Amniotic stem cell (primary cell): ENCODE measurements around the gene SLC25A4.
"Not testable (repeated sequence)": the region's sequence is repeated elsewhere in the genome, so short reads cannot be mapped to it uniquely, and the experiment has no call there.

Experiments used
- DNase-seq: peaks from one replicate; lab custom pipeline; 2025; lab: John Stamatoyannopoulos, UW

SLC25A4 gene

DNA sequence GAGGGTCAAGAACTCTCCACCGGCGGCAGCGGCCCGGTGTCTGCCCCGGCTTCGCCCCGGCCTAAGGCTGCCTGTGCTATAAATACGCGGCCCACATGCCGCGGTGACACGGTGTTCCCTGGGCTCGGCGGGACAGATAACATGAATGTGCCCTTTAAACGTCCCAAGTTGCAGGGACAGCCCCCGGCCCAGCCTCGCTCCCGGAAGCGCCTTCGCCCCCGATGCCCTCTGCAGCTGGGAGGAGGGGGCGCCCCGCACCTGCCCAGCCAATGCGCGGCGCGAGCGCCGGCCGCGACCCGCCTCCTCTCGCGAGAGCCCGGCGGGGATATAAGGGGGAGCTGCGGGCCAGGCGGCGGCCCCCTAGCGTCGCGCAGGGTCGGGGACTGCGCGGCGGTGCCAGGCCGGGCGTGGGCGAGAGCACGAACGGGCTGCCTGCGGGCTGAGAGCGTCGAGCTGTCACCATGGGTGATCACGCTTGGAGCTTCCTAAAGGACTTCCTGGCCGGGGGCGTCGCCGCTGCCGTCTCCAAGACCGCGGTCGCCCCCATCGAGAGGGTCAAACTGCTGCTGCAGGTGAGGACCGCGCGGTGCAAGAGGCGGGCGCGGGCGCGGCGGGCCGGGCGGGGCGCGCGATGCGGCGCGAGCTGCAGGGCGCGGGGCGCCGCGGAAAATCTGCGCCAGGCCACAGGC lies at the start of gene SLC25A4:
SLC25A4 (plus strand) TSS at position 355 of the 689 bp plus-strand sequence; CDS start at position 462, 107 bp downstream.
- DNase-seq: peak; percentile 22

DNA sequence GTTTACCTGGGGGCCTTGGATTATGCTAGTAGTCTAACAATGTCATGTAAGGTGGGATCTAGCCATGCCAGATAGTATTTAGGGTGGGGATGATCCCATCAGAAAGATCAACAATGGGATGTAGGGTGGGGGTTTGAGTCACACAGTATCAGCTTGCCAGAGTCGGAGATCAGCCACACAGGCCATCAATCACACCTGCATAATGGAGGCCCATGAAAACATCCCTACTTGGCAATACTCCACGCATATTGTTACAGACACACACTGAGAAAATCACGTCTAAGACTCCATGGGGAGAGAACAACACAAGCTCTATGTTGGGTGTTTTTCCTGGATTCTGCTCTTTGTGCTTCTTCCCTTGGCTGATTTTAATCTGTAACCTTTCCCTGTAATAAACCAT lies 49.5 kb upstream of the SLC25A4 start:
- no peak for DNase-seq

DNA sequence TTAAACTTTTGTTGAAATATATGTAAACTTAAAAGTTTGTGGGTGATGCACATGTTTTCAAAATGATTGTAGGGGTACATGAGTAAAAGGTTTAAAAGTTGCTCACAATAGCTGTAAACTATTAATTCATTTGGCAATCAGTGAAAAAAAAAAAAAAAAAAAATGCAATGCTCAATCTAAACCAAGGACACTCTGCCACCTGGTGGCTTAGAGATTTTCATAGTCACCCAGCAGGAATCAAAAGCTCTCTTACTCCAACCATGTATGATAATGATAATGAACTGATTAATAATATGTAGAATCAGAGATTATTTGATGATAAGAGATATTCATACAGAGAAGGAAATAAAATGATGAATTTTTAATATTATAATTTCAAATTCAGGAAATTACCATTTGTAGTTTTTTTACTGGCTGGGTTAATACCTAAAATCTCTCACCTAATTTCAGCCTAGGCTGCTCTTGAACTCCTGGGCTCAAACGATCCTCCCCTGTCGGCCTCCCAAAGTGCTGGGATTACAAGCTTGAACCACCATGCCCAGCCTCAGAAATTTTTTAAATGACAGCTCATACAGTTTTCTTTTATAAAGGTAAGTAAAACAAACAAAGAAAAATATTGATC lies 46.9 kb upstream of the SLC25A4 start:
- DNase-seq: no peak

DNA sequence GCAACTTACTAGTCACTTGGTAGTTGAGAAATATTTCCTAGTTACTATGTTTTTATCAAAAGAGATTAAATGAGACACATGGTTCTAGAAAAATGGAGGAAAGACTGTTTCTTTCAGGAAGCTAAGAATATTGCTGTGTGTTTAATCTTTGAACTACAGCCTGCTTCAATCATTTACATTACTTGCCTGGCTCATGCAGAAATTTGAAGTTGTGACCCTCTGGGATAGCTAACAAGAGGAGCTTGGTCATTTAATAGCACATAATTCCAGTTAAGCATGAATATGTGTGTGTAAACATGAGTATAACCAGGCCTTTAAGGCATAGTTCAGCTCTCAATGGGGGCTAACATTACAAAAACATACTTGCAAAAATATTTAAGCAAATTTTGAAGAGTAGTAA lies 44.6 kb upstream of the SLC25A4 start:
- DNase-seq: no peak

DNA sequence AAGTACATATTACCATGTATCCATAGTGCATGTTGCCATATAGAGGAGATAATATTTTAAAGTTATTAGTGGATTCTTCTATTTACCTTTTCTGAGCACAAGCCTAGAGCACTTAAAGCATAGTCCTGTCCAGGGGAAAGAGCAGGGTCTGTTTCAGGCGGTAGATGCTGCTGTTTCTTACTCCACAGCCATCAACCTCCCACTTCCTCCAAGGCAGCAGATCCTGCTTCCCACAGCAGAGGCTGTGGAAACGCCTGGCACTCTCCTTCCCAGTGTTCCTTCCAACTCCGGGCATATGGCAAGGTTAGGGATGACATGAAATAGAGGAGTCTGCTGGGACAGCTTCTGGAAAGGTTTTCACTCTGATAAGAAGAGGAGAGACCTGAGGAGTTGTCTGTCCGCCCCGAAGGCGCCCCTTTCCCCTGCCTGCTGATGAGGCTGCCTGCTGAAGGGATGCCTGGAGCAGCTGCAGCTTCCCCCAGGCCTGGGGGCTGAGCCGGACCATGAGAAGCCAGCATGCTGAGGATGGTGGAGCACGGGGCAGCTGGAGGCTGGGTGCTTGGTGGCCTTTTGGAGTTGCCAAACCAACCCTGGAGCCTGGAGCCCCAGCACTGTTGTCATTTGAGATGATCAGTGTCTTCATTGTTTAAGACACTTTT lies 43.9 kb upstream of the SLC25A4 start:
- no peak for DNase-seq

DNA sequence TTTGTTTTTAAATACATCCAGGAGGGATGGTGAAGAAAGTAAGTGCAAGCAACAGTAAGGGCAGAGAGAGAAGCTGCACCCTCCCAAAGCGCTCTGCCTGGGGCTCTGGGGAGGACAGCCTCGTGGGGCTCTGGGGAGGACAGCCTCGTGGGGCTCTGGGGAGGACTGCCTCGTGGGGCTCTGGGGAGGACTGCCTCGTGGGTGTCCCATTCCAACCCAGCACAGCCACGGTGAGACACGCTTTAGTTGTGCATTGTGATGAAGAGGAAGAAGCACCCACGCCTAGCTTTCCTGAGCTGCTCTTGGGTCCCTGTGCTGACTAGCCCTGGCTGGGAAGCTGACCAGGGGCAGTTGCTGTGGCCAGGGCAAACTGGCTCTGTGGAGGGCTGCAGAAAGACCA lies 43.1 kb upstream of the SLC25A4 start:
- DNase-seq: no peak

DNA sequence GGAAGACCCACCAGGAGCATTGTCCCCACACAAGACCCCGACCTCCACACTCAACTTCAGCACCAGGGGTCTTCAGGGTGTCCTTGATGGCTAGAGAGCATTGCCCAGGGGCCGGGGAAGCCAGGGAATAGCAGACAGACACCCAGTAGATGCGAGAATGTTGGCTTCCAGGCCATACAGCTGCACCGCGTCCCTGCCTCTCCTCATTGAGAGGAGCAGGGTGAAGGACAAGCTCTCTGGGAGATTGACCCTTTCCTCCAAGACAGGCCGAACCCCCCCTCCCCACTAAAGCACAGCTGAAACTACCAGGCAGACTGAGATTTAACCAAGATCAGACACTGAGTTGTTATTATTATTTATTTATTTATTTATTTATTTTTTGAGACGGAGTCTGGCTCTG lies 42.6 kb upstream of the SLC25A4 start:
- no peak for DNase-seq

DNA sequence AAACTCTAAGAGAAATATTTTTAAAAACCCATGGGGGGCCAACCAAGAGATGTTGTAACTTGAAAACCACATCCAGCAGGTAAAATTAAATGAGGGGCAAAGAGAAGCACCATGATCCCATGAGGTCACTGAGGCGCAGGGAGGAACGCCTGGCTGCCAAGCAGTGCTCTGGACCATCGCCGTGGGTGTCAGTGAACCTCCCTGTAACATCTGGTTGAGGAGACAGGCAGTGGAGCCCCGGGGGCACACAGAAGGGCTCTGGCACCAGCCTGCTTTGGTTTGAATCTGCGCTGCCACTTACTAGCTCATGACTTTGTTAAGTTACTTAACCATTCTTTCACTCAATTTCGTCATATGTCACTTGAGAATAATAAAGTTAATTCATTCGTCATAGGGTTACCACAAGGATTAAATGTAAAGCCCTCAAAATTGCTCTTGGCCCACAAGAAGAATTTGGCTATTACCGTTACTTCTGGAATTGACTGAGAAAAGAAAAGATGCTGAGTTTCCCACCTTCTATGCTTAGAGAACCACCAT lies 41.6 kb upstream of the SLC25A4 start:
- no peak for DNase-seq

DNA sequence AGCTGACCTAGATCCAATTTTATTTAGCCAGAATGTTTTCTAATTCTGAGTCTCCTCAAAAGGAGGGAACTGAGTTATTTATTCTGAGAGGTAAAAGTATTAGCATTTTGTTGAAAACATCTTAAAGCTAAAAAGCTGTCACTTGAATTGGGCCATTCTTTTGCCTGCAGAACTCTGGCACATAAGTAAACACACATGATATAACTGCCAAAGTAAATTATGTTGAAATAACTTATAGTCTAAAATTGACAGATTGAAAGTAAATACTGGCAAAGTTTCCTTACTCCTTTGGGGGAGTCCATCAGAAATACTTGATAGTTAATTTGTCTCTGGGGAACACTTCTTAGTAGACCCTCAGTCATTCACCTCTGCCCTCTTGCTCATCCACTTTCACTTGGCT lies 38.3 kb upstream of the SLC25A4 start:
- no peak for DNase-seq

DNA sequence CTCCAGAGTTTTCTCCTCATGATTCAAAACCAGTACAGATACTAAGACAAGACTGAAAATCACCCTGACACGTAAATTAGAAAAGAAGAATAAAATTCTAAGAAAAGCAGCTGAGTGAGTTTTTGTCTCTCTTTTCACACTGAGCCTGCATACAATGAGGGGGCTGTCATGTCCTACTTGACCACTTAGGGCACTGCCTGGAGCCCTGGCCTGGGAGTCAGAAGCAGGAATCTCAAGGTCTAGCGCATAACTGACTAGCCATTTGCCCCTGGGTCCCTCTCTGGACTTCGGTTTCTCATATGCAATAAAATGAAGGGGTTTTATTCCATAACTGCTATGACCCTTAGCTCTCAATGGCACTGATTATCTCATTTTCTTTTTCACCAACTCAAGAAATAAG lies 36.7 kb upstream of the SLC25A4 start:
- no peak for DNase-seq

DNA sequence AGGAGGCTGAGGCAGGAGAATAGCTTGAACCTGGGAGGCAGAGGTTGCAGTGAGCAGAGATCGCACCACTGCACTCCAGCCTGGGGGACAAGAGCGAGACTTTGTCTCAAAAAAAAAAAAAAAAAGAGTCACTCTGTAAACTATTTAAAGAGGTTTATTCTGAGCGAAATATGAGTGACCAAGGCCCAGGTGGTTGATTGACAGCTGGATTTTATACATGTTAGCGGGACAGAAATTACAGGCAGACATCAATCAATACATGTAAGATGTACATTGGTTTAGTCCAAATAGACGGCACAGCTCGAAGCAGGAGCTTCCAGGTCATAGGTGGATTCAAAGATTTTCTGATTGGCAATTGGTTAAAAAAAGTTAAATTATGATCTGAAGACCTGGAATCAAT lies 35.5 kb upstream of the SLC25A4 start:
- not testable (repeated sequence) for DNase-seq

DNA sequence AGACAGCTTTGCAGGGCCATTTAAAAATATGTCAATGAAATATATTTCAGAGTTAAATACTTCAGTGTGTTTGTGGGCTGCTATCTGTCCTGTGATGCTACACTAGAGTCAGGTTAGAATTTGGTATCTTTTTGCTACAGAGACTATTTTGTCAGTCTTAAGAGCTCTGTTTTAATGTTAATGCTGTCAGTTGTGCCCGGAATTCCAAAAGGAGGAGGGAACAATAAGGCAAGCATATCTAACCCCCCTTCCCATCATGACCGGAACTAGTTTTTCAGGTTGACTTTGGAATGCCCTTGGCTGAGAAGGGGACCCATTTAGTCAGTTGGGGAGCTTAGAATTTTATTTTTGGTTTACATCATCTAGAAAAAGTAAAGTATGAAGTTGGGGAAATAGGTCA lies 34.9 kb upstream of the SLC25A4 start:
- DNase-seq: no peak

DNA sequence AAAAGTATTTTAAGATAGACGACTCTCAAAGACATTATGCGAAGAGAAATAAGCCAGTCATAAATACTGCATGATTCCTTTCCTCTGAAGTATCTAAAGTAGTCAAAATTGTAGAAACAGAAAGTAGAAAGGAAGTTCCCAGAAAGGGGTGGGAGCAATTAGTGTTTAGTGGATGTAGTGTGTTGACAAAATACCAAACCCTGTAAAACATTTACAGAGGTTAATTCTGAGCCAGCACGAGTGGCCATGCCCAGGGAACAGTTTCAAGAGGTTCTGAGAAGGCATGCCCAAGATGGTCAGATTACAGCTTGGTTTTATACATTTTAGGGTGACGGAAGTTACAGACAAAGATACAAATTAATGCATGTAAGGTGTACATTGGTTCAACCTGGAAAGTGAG lies 34.4 kb upstream of the SLC25A4 start:
- DNase-seq: no peak

DNA sequence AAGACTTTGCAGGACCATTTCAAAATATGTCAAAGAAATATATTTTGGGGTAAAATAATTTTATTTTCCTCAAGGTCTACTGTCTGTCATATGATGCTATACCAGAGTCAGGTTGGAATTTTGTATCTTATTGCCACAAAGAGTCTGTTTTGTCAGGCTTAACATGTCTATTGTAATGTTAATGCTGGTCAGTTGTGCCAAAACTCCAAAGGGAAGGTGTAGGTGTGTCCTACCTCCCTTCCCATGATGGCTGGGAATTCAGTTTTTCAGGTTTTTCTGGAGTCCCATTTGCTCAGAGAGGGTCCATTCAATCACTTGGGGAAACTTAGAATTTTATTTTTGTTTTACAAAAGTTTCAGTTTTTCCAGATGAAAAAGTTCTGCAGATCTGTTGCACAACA lies 33.3 kb upstream of the SLC25A4 start:
- no peak for DNase-seq

DNA sequence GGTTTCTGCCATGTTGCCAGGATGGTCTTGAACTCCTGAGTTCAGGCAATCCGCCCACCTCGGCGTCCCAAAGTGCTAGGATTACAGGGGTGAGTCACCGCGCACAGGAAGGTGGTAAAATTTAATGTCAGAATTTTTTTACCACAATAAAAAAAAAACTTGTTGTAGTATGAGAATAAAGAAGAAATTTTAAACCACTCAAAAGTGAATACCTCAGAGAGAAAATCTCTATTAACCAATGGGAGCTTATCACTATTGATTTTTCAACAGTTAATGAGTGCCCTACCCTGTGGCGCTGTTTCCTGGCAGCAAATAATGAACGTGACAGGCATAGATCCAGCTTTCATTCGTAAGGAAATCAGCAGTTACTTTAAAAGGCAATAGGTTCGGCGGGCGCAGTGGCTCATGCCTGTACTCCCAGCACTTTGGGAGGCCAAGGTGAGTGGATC lies 32.7 kb upstream of the SLC25A4 start:
- DNase-seq: no peak

DNA sequence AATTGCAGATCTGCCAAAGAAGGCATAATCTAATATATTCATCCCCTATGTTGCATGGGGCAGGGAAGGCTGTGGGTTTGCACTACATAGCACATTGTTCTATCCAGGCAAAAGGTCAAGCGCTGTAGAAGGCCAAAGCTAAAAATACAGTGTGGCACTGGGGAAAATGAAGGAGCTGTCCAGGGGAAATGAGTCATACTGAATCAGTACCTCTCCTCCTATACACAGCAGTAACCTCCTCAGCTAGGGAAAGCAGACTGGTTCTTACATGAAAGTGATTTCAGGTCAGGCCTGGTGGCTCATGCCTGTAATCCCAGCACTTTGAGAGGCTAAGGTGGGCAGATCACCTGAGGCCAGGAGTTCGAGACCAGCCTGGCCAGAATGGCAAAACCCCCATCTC lies 31.0 kb upstream of the SLC25A4 start:
- DNase-seq: peak; percentile 61

DNA sequence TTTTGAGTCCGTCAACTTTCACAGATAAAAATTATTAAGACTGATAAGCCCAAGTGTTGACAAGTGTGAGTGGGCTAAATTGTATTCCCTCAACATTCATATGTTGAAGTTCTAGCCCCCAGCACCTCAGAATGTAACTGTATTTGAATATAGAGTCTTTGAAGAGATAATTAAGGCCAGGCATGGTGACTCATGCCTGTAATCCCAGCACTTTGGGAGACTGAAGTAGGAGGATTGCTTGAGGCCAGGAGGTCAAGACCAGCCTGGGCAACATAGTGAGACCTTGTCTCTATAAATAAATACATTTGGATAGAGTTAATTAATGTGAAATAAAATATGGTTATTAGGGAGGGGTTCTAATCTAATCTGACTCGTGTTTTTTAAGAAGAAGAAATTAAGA lies 29.7 kb upstream of the SLC25A4 start:
- DNase-seq: no peak

DNA sequence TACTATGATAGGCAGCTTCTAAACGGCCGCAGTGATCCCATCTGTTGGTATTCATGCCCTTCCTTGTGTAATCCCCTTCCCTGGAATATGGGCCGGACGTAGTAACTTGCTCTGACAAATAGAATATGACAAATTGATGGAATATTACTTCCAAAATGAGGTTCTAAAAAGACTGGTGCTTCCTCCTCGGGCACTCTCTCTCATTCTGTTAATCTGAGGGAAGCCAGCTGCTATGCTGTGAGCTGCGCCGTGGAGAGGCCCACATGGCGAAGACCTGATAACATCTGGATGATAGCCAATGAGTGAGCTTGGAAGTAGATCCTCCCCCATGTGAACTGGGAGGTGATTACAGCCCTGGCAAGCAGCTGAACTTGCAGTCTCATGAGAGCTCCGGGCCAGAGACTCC lies 27.2 kb upstream of the SLC25A4 start:
- DNase-seq: no peak

DNA sequence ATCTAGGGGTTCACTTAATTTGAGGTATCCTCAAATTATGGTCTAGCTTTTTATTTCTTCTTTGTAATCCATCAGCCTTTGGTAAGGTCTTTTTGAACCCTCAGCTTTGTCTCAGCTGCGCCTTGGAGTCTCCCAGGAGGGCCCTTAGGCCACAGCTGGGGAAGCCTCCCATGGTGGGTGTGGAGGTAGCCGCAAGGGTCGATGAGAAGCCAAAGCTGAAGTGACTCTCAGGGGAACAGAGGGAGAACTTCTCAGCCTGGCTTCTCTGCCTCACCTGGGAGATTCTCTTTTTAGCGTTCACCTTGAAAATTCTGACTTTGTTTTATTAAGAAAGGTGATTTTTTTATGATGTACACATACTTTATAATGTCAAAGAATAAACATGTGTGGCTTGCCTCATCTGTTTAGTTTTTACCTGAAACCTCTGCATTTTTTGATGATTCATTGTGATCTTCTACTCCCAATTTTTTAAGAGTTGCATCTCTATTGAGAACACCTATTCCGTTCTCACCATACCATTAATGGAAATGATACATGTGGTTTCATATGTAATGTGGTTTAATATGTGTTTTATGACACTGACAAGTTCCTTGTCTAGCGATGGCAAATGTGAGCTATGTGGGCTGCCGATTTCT lies 25.6 kb upstream of the SLC25A4 start:
- DNase-seq: no peak

DNA sequence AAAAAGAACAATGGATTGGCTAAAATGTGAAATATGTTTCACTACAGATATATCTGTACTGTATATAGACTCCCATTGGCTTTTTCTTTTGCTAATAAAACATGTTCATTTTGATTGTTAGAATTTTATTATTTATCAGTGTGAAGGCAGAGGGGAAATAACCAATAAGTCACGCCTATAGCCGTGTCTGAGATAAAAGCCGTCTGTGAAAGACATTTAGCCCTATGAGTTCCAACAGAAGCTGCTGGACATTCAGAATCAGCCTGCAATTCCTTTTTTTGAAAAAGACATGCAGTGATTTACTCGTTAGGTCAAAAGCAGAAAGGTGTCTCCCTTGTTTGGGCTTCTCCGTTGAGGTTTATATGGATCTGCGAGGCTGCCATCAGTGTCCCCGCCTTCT lies 24.2 kb upstream of the SLC25A4 start:
- DNase-seq: no peak

DNA sequence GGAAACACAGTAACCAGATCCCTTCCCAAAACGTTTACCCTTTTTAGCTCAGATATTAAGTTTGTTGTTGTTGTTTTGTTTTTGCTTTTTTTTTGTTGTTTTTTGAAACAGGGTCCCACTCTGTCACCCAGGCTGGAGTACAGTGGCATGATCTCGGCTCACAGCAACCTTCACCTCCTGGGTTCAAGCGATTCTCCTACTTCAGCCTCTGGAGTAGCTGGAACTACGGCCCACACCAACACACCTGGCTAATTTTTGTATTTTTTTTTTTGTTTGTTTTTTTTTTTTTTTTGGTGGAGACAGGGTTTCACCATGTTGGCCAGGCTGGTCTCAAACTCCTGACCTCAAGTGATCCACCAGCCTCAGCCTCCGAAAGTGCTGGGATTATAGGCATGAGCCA lies 23.6 kb upstream of the SLC25A4 start:
- not testable (repeated sequence) for DNase-seq

DNA sequence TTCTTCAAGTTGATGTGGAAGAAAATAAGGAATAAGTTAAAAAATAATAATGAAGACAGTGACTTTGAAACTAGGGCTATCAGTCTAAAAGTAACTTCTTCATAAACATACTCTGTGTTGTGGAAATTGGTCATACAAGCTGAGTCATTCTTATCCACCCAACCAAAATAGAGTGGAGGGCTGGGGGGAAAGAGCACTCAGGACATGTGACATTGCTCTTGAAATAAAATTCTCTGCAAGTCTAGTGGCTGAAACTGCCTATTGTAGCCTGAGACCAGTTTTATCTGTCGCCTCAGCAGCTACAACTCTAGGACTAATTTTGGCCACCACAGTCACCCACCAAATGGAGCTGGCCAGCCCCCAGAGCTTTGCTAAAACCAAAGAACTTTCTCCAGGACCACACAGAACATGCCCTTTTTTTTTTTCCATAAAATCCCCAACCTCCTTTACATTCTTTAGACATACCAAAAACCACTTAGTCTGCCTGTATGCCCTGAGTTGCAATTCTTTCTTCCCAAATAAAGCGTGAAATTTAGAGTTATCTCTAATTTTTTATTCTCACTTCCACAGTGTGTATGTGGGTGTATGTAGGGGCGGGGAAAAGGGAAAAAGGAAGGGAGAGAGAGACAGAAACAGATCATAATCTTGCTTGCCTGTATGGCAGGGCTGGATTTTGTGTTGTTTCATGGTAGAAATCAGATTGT lies 23.0 kb upstream of the SLC25A4 start:
- no peak for DNase-seq
